HCT116 (cell line): ENCODE data around the gene MIA2. TPM values are rescaled to one million over a fixed set of nuclear protein-coding genes. Genes with fewer than 3 reads are reported as not detected.

Source experiments
- ATAC-seq: fragments of 200-7000 bp; cut with Tn5 transposase; 2 replicates; pipeline ENCODE4 v1.9.1; 2020; ENCODE audit warnings: mild to moderate bottlenecking, moderate library complexity
- BruUV-seq: library from RNA; stranded (reverse); fragments of 400-500 nt; replicated peaks from 2 replicates; lab custom pipeline; 2021; lab: Mats Ljungman, UMichigan
- CTCF ChIA-PET: fragments of 300-600 bp; sonication (Branson Sonifier 250); formaldehyde crosslinking; loops from one replicate; lab custom pipeline; 2021; ENCODE audit warnings: antibody characterized with exemption; lab: Charles Lee
- POLR2A ChIA-PET: fragments of 300-600, 350-600 bp; sonication (Branson Sonifier 250); formaldehyde crosslinking; loops from one replicate; lab custom pipeline; 2021; ENCODE audit warnings: antibody characterized with exemption; lab: Charles Lee
- RAD21 ChIA-PET, 2 experiments: fragments of 300-600 bp; sonication (Branson Sonifier 250); formaldehyde crosslinking; loops; one replicate each; lab custom pipeline; 2023; ENCODE audit warnings: low total read pairs in 2 of 2; ENCODE audit not compliant: uncharacterized antibody in 2 of 2, unreplicated experiment in 2 of 2, low non-redundant PET in 1 of 2; lab: Charles Lee
- DNase-seq: peaks from one replicate; pipeline ENCODE4 v3.0.0-alpha.2; 2010; ENCODE audit warnings: low read depth, low spot score
- H2AFZ ChIP-seq: fragments of 200-600 bp; shearing (Covaris generic), sonication (generic); 2 replicates; pipeline ENCODE4 v1.6.1; 2017; ENCODE audit warnings: low read depth, mixed run types, mixed read lengths, antibody characterized with exemption, low read length; ENCODE audit not compliant: poor library complexity, severe bottlenecking
- H3K27ac ChIP-seq: 2 replicates; pipeline ENCODE4 v1.5.1; 2012; ENCODE audit warnings: low read depth, low read length
- H3K27me3 ChIP-seq: fragments of 200-600 bp; sonication (generic); 2 replicates; pipeline ENCODE4 v1.6.1; 2016; ENCODE audit warnings: mixed run types, low read length, mixed read lengths; ENCODE audit not compliant: insufficient read depth
- H3K36me3 ChIP-seq, 2 experiments: fragments of 200-500 bp in 1 of 2; fragments of 200-600 bp in 1 of 2; sonication (Bioruptor generic) in 1 of 2; sonication (generic) in 1 of 2; 2 replicates each; pipeline versions ENCODE4 v1.5.1 to v1.6.1; 2014 to 2016; ENCODE audit warnings: low read length in 2 of 2, inconsistent platforms in 1 of 2, mixed read lengths in 1 of 2, mixed run types in 1 of 2; ENCODE audit not compliant: insufficient read depth in 2 of 2, control insufficient read depth in 1 of 2
- H3K4me1 ChIP-seq, 2 experiments: fragments of 200-600 bp in 1 of 2; sonication (generic) in 1 of 2; 2 replicates each; pipeline versions ENCODE4 v1.5.1 to v1.6.1; 2012 to 2017; ENCODE audit warnings: low read length in 2 of 2, inconsistent platforms in 1 of 2, mild to moderate bottlenecking in 1 of 2, mixed read lengths in 1 of 2, mixed run types in 1 of 2, moderate library complexity in 1 of 2; ENCODE audit not compliant: insufficient read depth in 2 of 2, control insufficient read depth in 1 of 2
- H3K4me2 ChIP-seq: fragments of 200-600 bp; sonication (generic); 2 replicates; pipeline ENCODE4 v1.6.1; 2017; ENCODE audit warnings: mixed run types, low read length, mixed read lengths
- H3K4me3 ChIP-seq, 2 experiments: fragments of 200-600 bp in 1 of 2; sonication (generic) in 1 of 2; replicated peaks in 1 of 2; 2 replicates each; pipeline ENCODE4 v1.5.1; 2011 to 2016; ENCODE audit warnings: low read length in 2 of 2, control low read depth in 1 of 2, low read depth in 1 of 2, mild to moderate bottlenecking in 1 of 2, mixed read lengths in 1 of 2, mixed run types in 1 of 2
- H3K79me2 ChIP-seq: fragments of 200-600 bp; sonication (generic); 2 replicates; pipeline ENCODE4 v1.6.1; 2017; ENCODE audit warnings: mild to moderate bottlenecking, mixed run types, low read length, moderate library complexity, mixed read lengths; ENCODE audit not compliant: insufficient read depth
- H3K9ac ChIP-seq: fragments of 200-600 bp; sonication (generic); 2 replicates; pipeline ENCODE4 v1.6.1; 2016; ENCODE audit warnings: low read length, mixed read lengths
- H3K9me2 ChIP-seq: fragments of 200-600 bp; sonication (generic), shearing (Covaris generic); 2 replicates; pipeline ENCODE4 v1.6.1; 2017; ENCODE audit warnings: mixed run types, mild to moderate bottlenecking, moderate library complexity; ENCODE audit not compliant: insufficient read depth
- H3K9me3 ChIP-seq, 2 experiments: fragments of 200-500 bp in 1 of 2; fragments of 200-600 bp in 1 of 2; sonication (Bioruptor generic) in 1 of 2; sonication (generic) in 1 of 2; 2 replicates each; pipeline ENCODE4 v1.6.1; 2014 to 2017; ENCODE audit warnings: low read length in 2 of 2, mixed read lengths in 2 of 2, inconsistent platforms in 1 of 2, low read depth in 1 of 2, mild to moderate bottlenecking in 1 of 2, mixed run types in 1 of 2, moderate library complexity in 1 of 2; ENCODE audit not compliant: control insufficient read depth in 1 of 2, insufficient read depth in 1 of 2
- H4K20me1 ChIP-seq: fragments of 200-600 bp; sonication (generic), shearing (Covaris generic); 2 replicates; pipeline ENCODE4 v1.6.1; 2017; ENCODE audit warnings: mixed run types, mild to moderate bottlenecking, moderate library complexity; ENCODE audit not compliant: insufficient read depth
- ATF3 ChIP-seq: IDR thresholded peaks from 2 replicates; pipeline ENCODE4 v1.6.1; 2012
- CBX3 ChIP-seq: IDR thresholded peaks from 2 replicates; pipeline ENCODE4 v1.6.1; 2012; ENCODE audit warnings: low read depth
- EGR1 ChIP-seq: IDR thresholded peaks from 2 replicates; pipeline ENCODE4 v1.6.1; 2012; ENCODE audit warnings: low read depth
- ELF1 ChIP-seq: IDR thresholded peaks from 2 replicates; pipeline ENCODE4 v1.6.1; 2012; ENCODE audit warnings: low read depth, borderline replicate concordance
- EZH2 ChIP-seq: fragments of 200-600 bp; sonication (generic); IDR thresholded peaks from 2 replicates; pipeline ENCODE4 v1.6.1; 2017; ENCODE audit warnings: antibody characterized with exemption, mixed run types
- EZH2phosphoT487 ChIP-seq: fragments of 200-600 bp; IDR thresholded peaks from 2 replicates; pipeline ENCODE4 v1.6.1; 2018; ENCODE audit warnings: antibody characterized with exemption, borderline replicate concordance
- FOSL1 ChIP-seq: IDR thresholded peaks from 2 replicates; pipeline ENCODE4 v1.6.1; 2012; ENCODE audit warnings: low read depth
- JUND ChIP-seq: IDR thresholded peaks from 2 replicates; pipeline ENCODE4 v1.6.1; 2012
- POLR2A ChIP-seq: IDR thresholded peaks from 2 replicates; pipeline ENCODE4 v1.7.0; 2011; ENCODE audit warnings: borderline replicate concordance; ENCODE audit not compliant: insufficient read depth, insufficient read length; ENCODE audit errors: extremely low read depth
- POLR2AphosphoS5 ChIP-seq: IDR thresholded peaks from 2 replicates; pipeline ENCODE4 v1.6.1; 2011; ENCODE audit warnings: mild to moderate bottlenecking, low read depth, low read length, moderate library complexity
- SIN3A ChIP-seq: IDR thresholded peaks from 2 replicates; pipeline ENCODE4 v1.6.1; 2012; ENCODE audit warnings: low read depth
- SP1 ChIP-seq: IDR thresholded peaks from 2 replicates; pipeline ENCODE4 v1.6.1; 2012; ENCODE audit warnings: low read depth
- SRF ChIP-seq: IDR thresholded peaks from 2 replicates; pipeline ENCODE4 v1.6.1; 2012; ENCODE audit warnings: low read depth
- TCF7L2 ChIP-seq: IDR thresholded peaks from 2 replicates; pipeline ENCODE4 v1.7.0; 2011; ENCODE audit warnings: borderline replicate concordance, inconsistent platforms; ENCODE audit not compliant: insufficient read depth, insufficient read length; ENCODE audit errors: extremely low read depth
- YY1 ChIP-seq: IDR thresholded peaks from 2 replicates; pipeline ENCODE4 v1.6.1; 2011; ENCODE audit warnings: low read length, low read depth, moderate library complexity, mild to moderate bottlenecking; ENCODE audit not compliant: insufficient replicate concordance; ENCODE audit errors: extremely low read depth
- intact Hi-C: fragments of 100-400 bp; cut with micrococcal nuclease; formaldehyde crosslinking; loops from 2 replicates; pipeline ENCODE4 v1.10.0; 2022
- total RNA-seq: library from RNA; stranded (reverse); gene quantifications from one replicate; pipeline ENCODE4 v1.2.1, GENCODE V29; 2021; ENCODE audit not compliant: unreplicated experiment
- TF ChIP-seq, protein P1 (sequence below), 3 experiments: fragments of 200-600 bp in 1 of 3; sonication (generic) in 1 of 3; IDR thresholded peaks in 2 of 3; conservative IDR thresholded peaks in 1 of 3; 2 replicates each; pipeline ENCODE4 v1.5.1; 2012 to 2017; ENCODE audit warnings: low read depth in 2 of 3, low read length in 2 of 3, antibody characterized with exemption in 1 of 3, borderline replicate concordance in 1 of 3, control low read depth in 1 of 3, mild to moderate bottlenecking in 1 of 3, mixed read lengths in 1 of 3, mixed run types in 1 of 3, moderate library complexity in 1 of 3; ENCODE audit not compliant: insufficient read depth in 1 of 3
- TF ChIP-seq, protein P2 (sequence below): IDR thresholded peaks from 2 replicates; pipeline ENCODE4 v1.6.1; 2012
- TF ChIP-seq, protein P3 (sequence below): IDR thresholded peaks from 2 replicates; pipeline ENCODE4 v1.6.1; 2011; ENCODE audit warnings: mild to moderate bottlenecking, low read length, moderate library complexity; ENCODE audit not compliant: insufficient replicate concordance; ENCODE audit errors: extremely low read depth
- TF ChIP-seq, protein P4 (sequence below): IDR thresholded peaks from 2 replicates; pipeline ENCODE4 v1.6.1; 2012; ENCODE audit warnings: low read depth

MIA2 gene
- total RNA-seq, 1 experiment from 2014 or later: 31.1 TPM

- Histone ChIP-seq H3K36me3 (no peaks in the 10 kb centered on the region), H3K27ac (no peak overlapping the region), H3K79me2 (no peaks in the 10 kb centered on the region), H4K20me1 (no peaks in the 10 kb centered on the region), H3K9me2 (no peaks in the 10 kb centered on the region), H3K27me3 (no peaks in the 10 kb centered on the region), H3K9ac (no peak overlapping the region), H3K4me3 (no peak overlapping the region), H2AFZ (no peak overlapping the region), H3K9me3 (0 out of 4 replicates have a peak, but pooled peaks cover 0 to 6% of the 10 kb centered on the region in 2 experiments), H3K4me1 (no peaks in the 10 kb centered on the region), H3K4me2 (no peak overlapping the region)
- CTCF ChIA-PET: interaction anchor here (0.7 to 0.8 kb wide), 3 partner anchors 10 to 185 kb away, joined by 3 to 4 read pairs (median 3); no protein-coding TSS in a partner anchor
- TF ChIP-seq ELF1 (no peak), EZH2phosphoT487 (no peak), SIN3A (no peak), JUND (no peak), SP1 (no peak), POLR2AphosphoS5 (no peak), EGR1 (no peak), ATF3 (no peak), EZH2 (no peak), YY1 (no peak), POLR2A (no peak), CBX3 (no peak), SRF (no peak), FOSL1 (no peak), TCF7L2 (no peak)
- TF ChIP-seq, protein P1, sequence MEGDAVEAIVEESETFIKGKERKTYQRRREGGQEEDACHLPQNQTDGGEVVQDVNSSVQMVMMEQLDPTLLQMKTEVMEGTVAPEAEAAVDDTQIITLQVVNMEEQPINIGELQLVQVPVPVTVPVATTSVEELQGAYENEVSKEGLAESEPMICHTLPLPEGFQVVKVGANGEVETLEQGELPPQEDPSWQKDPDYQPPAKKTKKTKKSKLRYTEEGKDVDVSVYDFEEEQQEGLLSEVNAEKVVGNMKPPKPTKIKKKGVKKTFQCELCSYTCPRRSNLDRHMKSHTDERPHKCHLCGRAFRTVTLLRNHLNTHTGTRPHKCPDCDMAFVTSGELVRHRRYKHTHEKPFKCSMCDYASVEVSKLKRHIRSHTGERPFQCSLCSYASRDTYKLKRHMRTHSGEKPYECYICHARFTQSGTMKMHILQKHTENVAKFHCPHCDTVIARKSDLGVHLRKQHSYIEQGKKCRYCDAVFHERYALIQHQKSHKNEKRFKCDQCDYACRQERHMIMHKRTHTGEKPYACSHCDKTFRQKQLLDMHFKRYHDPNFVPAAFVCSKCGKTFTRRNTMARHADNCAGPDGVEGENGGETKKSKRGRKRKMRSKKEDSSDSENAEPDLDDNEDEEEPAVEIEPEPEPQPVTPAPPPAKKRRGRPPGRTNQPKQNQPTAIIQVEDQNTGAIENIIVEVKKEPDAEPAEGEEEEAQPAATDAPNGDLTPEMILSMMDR (IDR thresholded peaks at IDR 0.05 in 2 of 3, conservative IDR thresholded peaks at IDR 0.05 in 1 of 3; ENCODE audit: borderline replicate concordance in 1 of 3, insufficient read depth in 1 of 3, low read depth in 2 of 3, low read length in 2 of 3): no peak
- TF ChIP-seq, protein P2, sequence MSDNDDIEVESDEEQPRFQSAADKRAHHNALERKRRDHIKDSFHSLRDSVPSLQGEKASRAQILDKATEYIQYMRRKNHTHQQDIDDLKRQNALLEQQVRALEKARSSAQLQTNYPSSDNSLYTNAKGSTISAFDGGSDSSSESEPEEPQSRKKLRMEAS: no peak
- TF ChIP-seq, protein P3, sequence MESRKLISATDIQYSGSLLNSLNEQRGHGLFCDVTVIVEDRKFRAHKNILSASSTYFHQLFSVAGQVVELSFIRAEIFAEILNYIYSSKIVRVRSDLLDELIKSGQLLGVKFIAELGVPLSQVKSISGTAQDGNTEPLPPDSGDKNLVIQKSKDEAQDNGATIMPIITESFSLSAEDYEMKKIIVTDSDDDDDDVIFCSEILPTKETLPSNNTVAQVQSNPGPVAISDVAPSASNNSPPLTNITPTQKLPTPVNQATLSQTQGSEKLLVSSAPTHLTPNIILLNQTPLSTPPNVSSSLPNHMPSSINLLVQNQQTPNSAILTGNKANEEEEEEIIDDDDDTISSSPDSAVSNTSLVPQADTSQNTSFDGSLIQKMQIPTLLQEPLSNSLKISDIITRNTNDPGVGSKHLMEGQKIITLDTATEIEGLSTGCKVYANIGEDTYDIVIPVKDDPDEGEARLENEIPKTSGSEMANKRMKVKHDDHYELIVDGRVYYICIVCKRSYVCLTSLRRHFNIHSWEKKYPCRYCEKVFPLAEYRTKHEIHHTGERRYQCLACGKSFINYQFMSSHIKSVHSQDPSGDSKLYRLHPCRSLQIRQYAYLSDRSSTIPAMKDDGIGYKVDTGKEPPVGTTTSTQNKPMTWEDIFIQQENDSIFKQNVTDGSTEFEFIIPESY: no peak
- TF ChIP-seq, protein P4, sequence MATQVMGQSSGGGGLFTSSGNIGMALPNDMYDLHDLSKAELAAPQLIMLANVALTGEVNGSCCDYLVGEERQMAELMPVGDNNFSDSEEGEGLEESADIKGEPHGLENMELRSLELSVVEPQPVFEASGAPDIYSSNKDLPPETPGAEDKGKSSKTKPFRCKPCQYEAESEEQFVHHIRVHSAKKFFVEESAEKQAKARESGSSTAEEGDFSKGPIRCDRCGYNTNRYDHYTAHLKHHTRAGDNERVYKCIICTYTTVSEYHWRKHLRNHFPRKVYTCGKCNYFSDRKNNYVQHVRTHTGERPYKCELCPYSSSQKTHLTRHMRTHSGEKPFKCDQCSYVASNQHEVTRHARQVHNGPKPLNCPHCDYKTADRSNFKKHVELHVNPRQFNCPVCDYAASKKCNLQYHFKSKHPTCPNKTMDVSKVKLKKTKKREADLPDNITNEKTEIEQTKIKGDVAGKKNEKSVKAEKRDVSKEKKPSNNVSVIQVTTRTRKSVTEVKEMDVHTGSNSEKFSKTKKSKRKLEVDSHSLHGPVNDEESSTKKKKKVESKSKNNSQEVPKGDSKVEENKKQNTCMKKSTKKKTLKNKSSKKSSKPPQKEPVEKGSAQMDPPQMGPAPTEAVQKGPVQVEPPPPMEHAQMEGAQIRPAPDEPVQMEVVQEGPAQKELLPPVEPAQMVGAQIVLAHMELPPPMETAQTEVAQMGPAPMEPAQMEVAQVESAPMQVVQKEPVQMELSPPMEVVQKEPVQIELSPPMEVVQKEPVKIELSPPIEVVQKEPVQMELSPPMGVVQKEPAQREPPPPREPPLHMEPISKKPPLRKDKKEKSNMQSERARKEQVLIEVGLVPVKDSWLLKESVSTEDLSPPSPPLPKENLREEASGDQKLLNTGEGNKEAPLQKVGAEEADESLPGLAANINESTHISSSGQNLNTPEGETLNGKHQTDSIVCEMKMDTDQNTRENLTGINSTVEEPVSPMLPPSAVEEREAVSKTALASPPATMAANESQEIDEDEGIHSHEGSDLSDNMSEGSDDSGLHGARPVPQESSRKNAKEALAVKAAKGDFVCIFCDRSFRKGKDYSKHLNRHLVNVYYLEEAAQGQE: no peak
- no peak for ATAC-seq
- intact Hi-C loops: loop anchor here (5.0 kb wide), 1 partner anchor 184 kb away; the partner anchor contains the start of gene MIA2
- no TSS peak for BruUV-seq
- RAD21 ChIA-PET: no interaction called here
- POLR2A ChIA-PET: no interaction called here
- no peak for DNase-seq
These were observed 182.4 kb downstream of the MIA2 start for GRCh38 chr14:39416072-39416471.
